Heart left ventricle (tissue), 16 donors: ENCODE results near the gene CDK5RAP2. TPM values are rescaled to one million over a fixed set of nuclear protein-coding genes. Genes with fewer than 3 reads are reported as not detected.
"Not testable (repeated sequence)": the region's sequence is repeated elsewhere in the genome, so short reads cannot be mapped to it uniquely, and the experiment has no call there.

Experiments used
- ATAC-seq, 4 donors: fragments of 200-7000 bp; cut with Tn5 transposase; one replicate each; pipeline ENCODE4 v1.9.1; 2020 to 2022; ENCODE audit warnings: moderate library complexity in 4 of 4, mild to moderate bottlenecking in 3 of 4, moderate number of reproducible peaks in 1 of 4
- DNase-seq, 5 donors: peaks; one replicate each; pipeline ENCODE4 v3.0.0-alpha.2; 2020
- H3K27ac ChIP-seq, 12 donors: fragments of 200-600 bp; sonication (generic) in 4 of 12; one replicate each; pipeline versions ENCODE4 v1.5.0 to v1.8.0; 2016 to 2022; ENCODE audit warnings: mild to moderate bottlenecking in 2 of 12
- H3K27me3 ChIP-seq, 9 donors: fragments of 200-600 bp; sonication (generic) in 2 of 9; one replicate each; pipeline versions ENCODE4 v1.5.1 to v1.8.0; 2016 to 2022; ENCODE audit warnings: mild to moderate bottlenecking in 3 of 9
- H3K36me3 ChIP-seq, 9 donors: fragments of 200-600 bp; sonication (generic) in 2 of 9; one replicate each; pipeline versions ENCODE4 v1.5.0 to v1.8.0; 2018 to 2022; ENCODE audit warnings: mild to moderate bottlenecking in 2 of 9
- H3K4me1 ChIP-seq, 12 donors: fragments of 200-600 bp; sonication (generic) in 4 of 12; one replicate each; pipeline versions ENCODE4 v1.5.0 to v1.8.0; 2016 to 2022; ENCODE audit warnings: mild to moderate bottlenecking in 3 of 12
- H3K4me3 ChIP-seq, 12 donors: fragments of 200-600 bp; sonication (generic) in 4 of 12; one replicate each; pipeline versions ENCODE4 v1.5.0 to v1.8.0; 2017 to 2022; ENCODE audit warnings: mild to moderate bottlenecking in 9 of 12, moderate library complexity in 4 of 12
- H3K9me3 ChIP-seq, 12 donors: fragments of 200-600 bp; sonication (generic) in 4 of 12; one replicate each; pipeline versions ENCODE4 v1.5.0 to v1.8.0; 2016 to 2022; ENCODE audit warnings: mild to moderate bottlenecking in 1 of 12
- POLR2A ChIP-seq, 2 donors: fragments of 450-650 bp; IDR thresholded peaks; one replicate each; pipeline ENCODE4 v1.6.1; 2017; ENCODE audit warnings: antibody characterized with exemption in 2 of 2, mild to moderate bottlenecking in 2 of 2, moderate library complexity in 2 of 2
- WGBS, 4 donors: extraction: QIAGEN DNeasy Blood & Tissue Kit in 2 of 4; methylation state at CpG; one replicate each; pipeline versions ENCODE4 v1.1.5 to v1.1.7; 2013 to 2018; 5-methylcytosine and 5-hydroxymethylcytosine counted together
- intact Hi-C, 10 donors: fragments of 100-400 bp; cut with DNase I; formaldehyde crosslinking; loops; one replicate each; pipeline versions ENCODE4 v1.11.1 to v1.14.2; 2022
- polyA plus RNA-seq, 2 donors: library from polyadenylated mRNA; stranded (reverse); fragments of 200-250 nt; gene quantifications; one replicate each; pipeline ENCODE4 v1.2.3, GENCODE V29; 2013
- total RNA-seq, 9 donors: library from RNA; depleted of rRNA in 2 of 9; stranded (reverse); fragments of >200 nt in 2 of 9; fragmentation: NEBNext Ultra II Directional in 3 of 9; extraction: Animal tissue kit (Norgen Biotek cat#: 25700) in 3 of 9; gene quantifications; one replicate each; pipeline versions ENCODE4 v1.1.0 to v1.2.4, GENCODE V29; 2016 to 2023
- TF ChIP-seq, protein P1 (sequence below), 12 donors: fragments of 200-600 bp; sonication (generic) in 4 of 12; IDR thresholded peaks; one replicate each; pipeline versions ENCODE4 v1.5.0 to v1.8.0; 2018 to 2022; ENCODE audit warnings: antibody characterized with exemption in 12 of 12, mild to moderate bottlenecking in 5 of 12
- donor health status: ischemic (EF 13 %, LVEDD 7.1; RV severe dilation, severe dysfunction).
- donor health status: healthy with polysubstance abuse.
- donor health status: DM: no; HTN: yes; CAD: no.
- donor health status: DM: no; HTN: no; CAD: no.
- donor health status: ischemic (EF 25% LVEDD 6.9; RV normal size, moderate dysfunction).
- donor health status: ischemic (EF 25% LVEDD 5.7; RV mildly dilated, moderate dysfunction).
- donor health status: healthy.
- donor health status: DM: yes; HTN: yes; CAD: no.
- donor health status: ischemic (EF 35%, LVEDD 5.7; RV mildly dilated, moderate dysfunction).
- donor health status: nonischemic (EF 11% LVEDD 7.7; RV severe dilation, severe dysfunction).
- donor health status: DM: yes; HTN: yes; CAD: no.
- donor health status: PGD.
- donor health status: ischemic (EF 29% LVEDD 5.4; RV normal size, mild dysfunction).
- donor health status: nonischemic (EF 23%, LVEDD 6.1; RV moderate dilation, normal function).

The CDK5RAP2 gene
- total and polyA plus RNA-seq, 11 donors: 26.1 to 114 (median 53.1) TPM

DNA sequence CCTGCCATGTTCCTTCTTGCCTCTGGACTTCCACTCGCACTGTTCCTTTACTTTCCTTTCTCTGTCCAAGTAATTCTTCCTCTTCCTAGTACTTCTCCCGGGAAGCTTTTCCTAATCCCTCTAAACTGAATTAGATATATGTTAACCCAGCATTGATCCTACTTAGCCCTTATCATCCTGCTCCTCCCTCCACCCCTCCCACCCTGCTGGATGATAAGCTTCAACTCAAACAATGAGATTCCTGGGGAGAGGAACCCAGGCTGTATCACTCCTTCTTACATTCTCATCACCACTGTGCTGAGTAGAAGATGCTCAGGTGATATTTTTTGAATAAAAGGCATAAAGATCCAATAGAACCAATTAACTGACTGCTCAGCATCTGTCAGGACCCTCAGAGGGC lies 45.7 kb downstream of the CDK5RAP2 start:
- WGBS, 4 donors: 68 to 77% (median 71%) methylated on average over 2 of the region's 2 CpGs

DNA sequence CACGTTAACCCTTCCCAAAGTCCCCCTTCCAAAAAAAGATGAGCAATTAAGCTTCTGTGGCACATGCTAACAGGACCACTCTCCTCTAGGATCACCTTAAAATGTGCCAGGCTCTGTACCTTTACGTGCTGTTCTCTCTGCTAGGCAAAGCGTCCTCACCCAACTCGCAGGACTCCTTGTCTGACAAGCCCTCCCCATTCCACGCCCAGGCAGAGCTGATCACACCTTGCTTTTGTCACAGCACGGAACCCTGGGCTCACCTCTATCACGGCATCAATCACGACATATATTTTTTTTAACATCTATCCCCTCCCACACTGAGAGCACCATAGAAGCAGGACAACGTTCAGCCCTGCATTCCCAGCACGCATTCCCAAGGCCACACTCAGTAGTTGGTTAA lies 47.1 kb downstream of the CDK5RAP2 start:
- ATAC-seq (peak in 1 of 4 donors; percentile 16), DNase-seq (no peak)
- peaks cover 0 to 15% (median under 1%) of the 10 kb centered on the region in 12 donors for H3K4me1 ChIP-seq
- 91 to 94% (median 93%) methylated on average over 10 of the region's 10 CpGs for WGBS, 4 donors
- peak overlapping the region in 2 of 12 donors; percentile 36 to 50 for H3K27ac ChIP-seq
- TF ChIP-seq, protein P1, sequence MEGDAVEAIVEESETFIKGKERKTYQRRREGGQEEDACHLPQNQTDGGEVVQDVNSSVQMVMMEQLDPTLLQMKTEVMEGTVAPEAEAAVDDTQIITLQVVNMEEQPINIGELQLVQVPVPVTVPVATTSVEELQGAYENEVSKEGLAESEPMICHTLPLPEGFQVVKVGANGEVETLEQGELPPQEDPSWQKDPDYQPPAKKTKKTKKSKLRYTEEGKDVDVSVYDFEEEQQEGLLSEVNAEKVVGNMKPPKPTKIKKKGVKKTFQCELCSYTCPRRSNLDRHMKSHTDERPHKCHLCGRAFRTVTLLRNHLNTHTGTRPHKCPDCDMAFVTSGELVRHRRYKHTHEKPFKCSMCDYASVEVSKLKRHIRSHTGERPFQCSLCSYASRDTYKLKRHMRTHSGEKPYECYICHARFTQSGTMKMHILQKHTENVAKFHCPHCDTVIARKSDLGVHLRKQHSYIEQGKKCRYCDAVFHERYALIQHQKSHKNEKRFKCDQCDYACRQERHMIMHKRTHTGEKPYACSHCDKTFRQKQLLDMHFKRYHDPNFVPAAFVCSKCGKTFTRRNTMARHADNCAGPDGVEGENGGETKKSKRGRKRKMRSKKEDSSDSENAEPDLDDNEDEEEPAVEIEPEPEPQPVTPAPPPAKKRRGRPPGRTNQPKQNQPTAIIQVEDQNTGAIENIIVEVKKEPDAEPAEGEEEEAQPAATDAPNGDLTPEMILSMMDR (IDR thresholded peaks at IDR 0.05): no peak
- no peak for TF ChIP-seq POLR2A (IDR thresholded peaks at IDR 0.05)
- intact Hi-C loops: no loop called here
- peaks cover 0 to 85% (median 73%) of the 10 kb centered on the region in 9 donors for H3K36me3 ChIP-seq
- H3K9me3 ChIP-seq: no peaks in the 10 kb centered on the region
- H3K4me3 ChIP-seq: no peak overlapping the region
- no peaks in the 10 kb centered on the region for H3K27me3 ChIP-seq

More for the DNA sequence above, 45.7 kb downstream of the CDK5RAP2 start:
- DNase-seq: no peak
- TF ChIP-seq POLR2A (IDR thresholded peaks at IDR 0.05): no peak
- TF ChIP-seq, protein P1 (IDR thresholded peaks at IDR 0.05): no peak
- Histone ChIP-seq H3K4me3 (no peak overlapping the region), H3K36me3 (peaks cover 0 to 85% (median 71%) of the 10 kb centered on the region in 9 donors), H3K27ac (no peak overlapping the region), H3K9me3 (no peaks in the 10 kb centered on the region), H3K27me3 (no peaks in the 10 kb centered on the region), H3K4me1 (peaks cover 0 to 27% (median 3%) of the 10 kb centered on the region in 12 donors)
- intact Hi-C loops: no loop called here
- no peak for ATAC-seq

DNA sequence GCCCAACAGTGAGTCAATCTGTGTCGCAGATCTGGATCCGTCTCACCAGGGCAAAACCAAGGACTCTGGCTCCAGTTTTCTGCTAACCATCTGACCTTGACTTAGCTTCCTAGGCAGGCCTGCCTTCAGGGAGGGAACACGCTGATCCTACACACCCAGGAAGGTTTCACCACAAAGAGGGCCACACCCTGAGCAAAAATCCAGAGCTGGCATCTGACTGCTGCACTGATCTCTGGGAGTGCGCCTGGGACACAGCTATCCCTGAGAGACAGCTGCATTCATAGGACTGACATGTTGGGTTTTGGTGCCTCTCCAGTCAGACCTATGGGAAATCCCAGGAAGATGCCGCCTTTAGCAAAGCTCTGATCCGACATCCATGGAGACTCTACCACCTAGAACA lies 47.5 kb downstream of the CDK5RAP2 start:
- peak; percentile 70 to 85 (median 78) for ATAC-seq
- 73 to 83% (median 77%) methylated on average over 5 to 6 of the region's 6 CpGs for WGBS, 4 donors

DNA sequence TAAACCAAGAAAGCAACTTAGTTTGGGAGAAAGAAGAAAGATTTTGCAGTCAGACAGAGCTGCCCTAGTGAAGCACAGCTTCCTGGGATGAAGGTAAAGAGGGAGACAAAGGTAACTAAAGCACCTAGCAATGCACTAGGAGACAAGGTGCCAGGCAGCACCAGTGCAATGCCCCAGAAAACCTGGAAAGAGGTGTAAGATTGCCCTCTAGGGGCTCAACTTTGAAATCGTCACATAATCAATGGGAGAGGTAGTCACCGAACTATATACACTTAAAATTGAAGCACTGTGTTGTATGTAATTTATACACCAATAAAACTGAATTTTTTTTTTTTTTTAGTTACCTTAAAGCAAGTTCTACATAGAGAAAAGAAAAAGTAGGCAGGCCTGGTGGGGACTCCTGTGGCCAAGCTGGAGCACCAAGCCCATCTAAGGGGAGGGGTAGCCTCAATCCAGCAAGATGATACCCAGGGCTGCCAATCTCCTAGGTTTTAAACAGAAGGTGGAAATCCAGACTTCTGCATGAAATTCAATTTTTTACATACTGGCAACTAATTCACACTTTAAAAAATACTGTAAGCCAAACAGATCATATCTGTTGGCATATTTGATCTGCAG lies 48.2 kb downstream of the CDK5RAP2 start:
- Histone ChIP-seq H3K4me3 (no peak overlapping the region), H3K9me3 (no peaks in the 10 kb centered on the region), H3K4me1 (peaks cover 0 to 15% (median 0%) of the 10 kb centered on the region in 12 donors), H3K36me3 (peaks cover 0 to 85% (median 73%) of the 10 kb centered on the region in 9 donors), H3K27ac (peak overlapping the region in 3 of 12 donors; percentile 36 to 50 (median 36)), H3K27me3 (no peaks in the 10 kb centered on the region)
- ATAC-seq: peak in 3 of 4 donors; percentile 50 to 67 (median 67)
- 64 to 90% (median 76%) methylated on average over 2 of the region's 2 CpGs for WGBS, 4 donors
- intact Hi-C loops: no loop called here
- no peak for DNase-seq
- no peak for TF ChIP-seq POLR2A (IDR thresholded peaks at IDR 0.05)
- TF ChIP-seq, protein P1 (IDR thresholded peaks at IDR 0.05): peak in 11 of 12 donors; percentile 15 to 47 (median 34)

More for the DNA sequence above, 47.5 kb downstream of the CDK5RAP2 start:
- no peaks in the 10 kb centered on the region for H3K27me3 ChIP-seq
- peaks cover 0 to 85% (median 73%) of the 10 kb centered on the region in 9 donors for H3K36me3 ChIP-seq
- peak in 2 of 5 donors; percentile 32 to 33 for DNase-seq
- TF ChIP-seq, protein P1 (IDR thresholded peaks at IDR 0.05): no peak
- TF ChIP-seq POLR2A (IDR thresholded peaks at IDR 0.05): no peak
- H3K4me3 ChIP-seq: no peak overlapping the region
- H3K9me3 ChIP-seq: no peaks in the 10 kb centered on the region
- H3K27ac ChIP-seq: peak overlapping the region in 3 of 12 donors; percentile 36 to 50 (median 36)
- H3K4me1 ChIP-seq: peaks cover 0 to 15% (median 0%) of the 10 kb centered on the region in 12 donors
- intact Hi-C loops: no loop called here

DNA sequence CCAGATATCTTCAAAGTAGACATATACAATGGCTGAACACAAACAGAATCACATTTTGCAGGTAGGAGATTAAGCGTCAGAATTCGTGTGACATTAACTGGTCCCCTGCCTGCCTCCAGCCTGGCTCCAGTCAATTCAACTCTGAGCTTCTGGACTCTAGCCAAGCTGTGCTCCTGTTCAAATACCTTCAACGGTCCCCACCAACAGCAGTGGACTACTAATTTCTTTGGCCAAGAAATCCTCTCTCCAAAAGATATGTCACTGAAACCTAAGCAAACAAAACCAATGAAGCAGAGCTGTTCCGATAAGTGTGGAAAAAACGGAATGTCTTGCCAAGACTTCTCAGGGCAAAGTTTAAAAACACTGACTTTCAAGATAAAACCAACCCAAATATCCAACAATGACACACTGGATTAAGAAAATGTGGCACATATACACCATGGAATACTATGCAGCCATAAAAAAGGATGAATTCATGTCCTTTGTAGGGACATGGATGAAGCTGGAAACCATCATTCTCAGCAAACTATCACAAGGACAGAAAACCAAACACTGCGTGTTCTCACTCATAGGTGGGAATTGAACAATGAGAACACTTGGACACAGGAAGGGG lies 49.6 kb downstream of the CDK5RAP2 start:
- 85 to 88% (median 87%) methylated on average over 6 of the region's 6 CpGs for WGBS, 4 donors
- H3K27ac ChIP-seq: not testable (repeated sequence)
- H3K36me3 ChIP-seq: peaks cover 0 to 86% (median 73%) of the 10 kb centered on the region in 9 donors

More for the DNA sequence above, 49.6 kb downstream of the CDK5RAP2 start:
- DNase-seq, H3K27me3 ChIP-seq, ATAC-seq, intact Hi-C loops, H3K9me3 ChIP-seq, H3K4me3 ChIP-seq: not testable (repeated sequence)
- H3K4me1 ChIP-seq: peaks cover 0 to 15% (median 0%) of the 10 kb centered on the region in 12 donors
